ENCODE data around the gene RPGRIP1L.

RPGRIP1L gene

GRCh38 chr16:53608094-53608493, 95.6 kb downstream of the RPGRIP1L start:
- no peak overlapping the region for H3K4me3 ChIP-seq (ENCODE audit: low read depth, low read length)

GRCh38 chr16:53605831-53606400, 97.7 kb downstream of the RPGRIP1L start:
- H3K4me3 ChIP-seq (ENCODE audit: low read depth, low read length): no peak overlapping the region

GRCh38 chr16:53605356-53605755, 98.3 kb downstream of the RPGRIP1L start:
- no peak overlapping the region for H3K4me3 ChIP-seq (ENCODE audit: low read depth, low read length)

- no peak overlapping the region for H3K4me3 ChIP-seq (ENCODE audit: low read depth, low read length)
Measured at GRCh38 chr16:53601961-53602360, 101.7 kb downstream of the RPGRIP1L start.

- no peak overlapping the region for H3K4me3 ChIP-seq (ENCODE audit: low read depth, low read length)
Measured at GRCh38 chr16:53600616-53601015, 103.0 kb downstream of the RPGRIP1L start.

- no peak overlapping the region for H3K4me3 ChIP-seq (ENCODE audit: low read depth, low read length)
Measured at GRCh38 chr16:53600126-53600525, 103.5 kb downstream of the RPGRIP1L start.

GRCh38 chr16:53599548-53599947, 104.1 kb downstream of the RPGRIP1L start:
- H3K4me3 ChIP-seq (ENCODE audit: low read depth, low read length): no peak overlapping the region

- H3K4me3 ChIP-seq (ENCODE audit: low read depth, low read length): no peak overlapping the region
Measured at GRCh38 chr16:53598511-53599275, 105.0 kb downstream of the RPGRIP1L start.

- H3K4me3 ChIP-seq (ENCODE audit: low read depth, low read length): no peak overlapping the region
Measured at GRCh38 chr16:53597776-53598175, 105.9 kb downstream of the RPGRIP1L start.

- H3K4me3 ChIP-seq (ENCODE audit: low read depth, low read length): no peak overlapping the region
Measured at GRCh38 chr16:53588081-53588648, 115.5 kb downstream of the RPGRIP1L start.

- no peak overlapping the region for H3K4me3 ChIP-seq (ENCODE audit: low read depth, low read length)
Measured at GRCh38 chr16:53583401-53583800, 120.3 kb downstream of the RPGRIP1L start.

GRCh38 chr16:53581784-53582183, 121.9 kb downstream of the RPGRIP1L start:
- H3K4me3 ChIP-seq (ENCODE audit: low read depth, low read length): no peak overlapping the region

- H3K4me3 ChIP-seq (ENCODE audit: low read depth, low read length): no peak overlapping the region
Measured at GRCh38 chr16:53580038-53580802, 123.4 kb downstream of the RPGRIP1L start.

GRCh38 chr16:53576904-53577303, 126.8 kb downstream of the RPGRIP1L start:
- H3K4me3 ChIP-seq (ENCODE audit: low read depth, low read length): no peak overlapping the region

GRCh38 chr16:53576210-53576609, 127.4 kb downstream of the RPGRIP1L start:
- no peak overlapping the region for H3K4me3 ChIP-seq (ENCODE audit: low read depth, low read length)

- H3K4me3 ChIP-seq (ENCODE audit: low read depth, low read length): no peak overlapping the region
Measured at GRCh38 chr16:53571763-53572162, 131.9 kb downstream of the RPGRIP1L start.

GRCh38 chr16:53566552-53567245, 137.0 kb downstream of the RPGRIP1L start:
- H3K4me3 ChIP-seq (ENCODE audit: low read depth, low read length): no peak overlapping the region

- H3K4me3 ChIP-seq (ENCODE audit: low read depth, low read length): no peak overlapping the region
Measured at GRCh38 chr16:53565296-53565863, 138.3 kb downstream of the RPGRIP1L start.

GRCh38 chr16:53563426-53563825, 140.2 kb downstream of the RPGRIP1L start:
- H3K4me3 ChIP-seq (ENCODE audit: low read depth, low read length): no peak overlapping the region

- H3K4me3 ChIP-seq (ENCODE audit: low read depth, low read length): no peak overlapping the region
Measured at GRCh38 chr16:53561101-53561888, 142.4 kb downstream of the RPGRIP1L start.
